Hindlimb muscle (tissue), 1 donor: ENCODE measurements around the gene AJUBA. TPM values are rescaled to one million over a fixed set of nuclear protein-coding genes. Genes with fewer than 3 reads are reported as not detected.
"Not testable (repeated sequence)": the region's sequence is repeated elsewhere in the genome, so short reads cannot be mapped to it uniquely, and the experiment has no call there.

Experiments used
- DNase-seq: peaks from one replicate; pipeline ENCODE4 v3.0.0-alpha.2; 2013
- polyA plus RNA-seq: library from polyadenylated mRNA; unstranded; fragments of 120-200 nt; gene quantifications from one replicate; pipeline ENCODE4 v1.2.1, GENCODE V29; 2013; ENCODE audit not compliant: insufficient read length

The AJUBA gene
- polyA plus RNA-seq, 1 donor: 57.8 TPM

GRCh38 chr14:23006188-23006534 lies 23.8 kb upstream of the AJUBA start:
- DNase-seq: no peak

- DNase-seq: no peak
Observed at GRCh38 chr14:23005451-23006187, 23.3 kb upstream of the AJUBA start.

- not testable (repeated sequence) for DNase-seq
Observed at GRCh38 chr14:23004274-23004673, 21.9 kb upstream of the AJUBA start.

- no peak for DNase-seq
Observed at GRCh38 chr14:23002592-23002991, 20.2 kb upstream of the AJUBA start.

- DNase-seq: no peak
Observed at GRCh38 chr14:23000860-23001259, 18.5 kb upstream of the AJUBA start.

GRCh38 chr14:22998329-22999012 lies 16.1 kb upstream of the AJUBA start:
- no peak for DNase-seq

- no peak for DNase-seq
Observed at GRCh38 chr14:22997676-22998323, 15.4 kb upstream of the AJUBA start.

- DNase-seq: no peak
Observed at GRCh38 chr14:22996768-22997654, 14.7 kb upstream of the AJUBA start.

GRCh38 chr14:22995889-22996625 lies 13.7 kb upstream of the AJUBA start:
- DNase-seq: no peak

- DNase-seq: no peak
Observed at GRCh38 chr14:22994762-22995275, 12.5 kb upstream of the AJUBA start.

GRCh38 chr14:22993517-22993916 lies 11.2 kb upstream of the AJUBA start:
- no peak for DNase-seq

GRCh38 chr14:22991852-22992251 lies 9.5 kb upstream of the AJUBA start:
- DNase-seq: no peak

- no peak for DNase-seq
Observed at GRCh38 chr14:22987291-22987690, 4.9 kb upstream of the AJUBA start.

GRCh38 chr14:22986508-22987054 lies 4.2 kb upstream of the AJUBA start:
- DNase-seq: peak; percentile 89

GRCh38 chr14:22985894-22986507 lies 3.6 kb upstream of the AJUBA start:
- DNase-seq: no peak

- DNase-seq: no peak
Observed at GRCh38 chr14:22984959-22985658, 2.8 kb upstream of the AJUBA start.

GRCh38 chr14:22981876-22982476 lies 375 bp downstream of the AJUBA start:
- no peak for DNase-seq

- no peak for DNase-seq
Observed at GRCh38 chr14:22981090-22981875, 1.1 kb downstream of the AJUBA start.

GRCh38 chr14:22980672-22981089 lies 1.7 kb downstream of the AJUBA start:
- no peak for DNase-seq
